ENCODE measurements around the gene UBE2O.

The UBE2O gene

DNA sequence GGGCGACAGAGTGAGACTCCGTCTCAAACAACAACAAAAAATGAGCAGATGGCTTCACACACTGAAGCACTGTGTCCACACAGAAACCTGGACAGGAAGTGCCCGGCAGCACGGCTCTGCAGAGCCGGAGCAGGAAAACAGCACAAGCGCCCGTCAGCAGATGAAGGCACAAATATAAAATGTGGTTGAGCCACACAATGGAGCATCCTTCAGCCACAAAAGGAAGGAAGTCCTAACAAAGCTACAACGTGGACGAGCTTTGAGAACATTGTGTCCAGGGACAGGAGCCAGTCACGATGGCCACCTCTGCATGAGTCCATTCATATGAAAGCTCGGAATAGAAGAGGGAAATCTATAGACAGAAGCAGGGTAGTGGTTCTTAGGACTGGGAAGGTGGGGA lies 32.6 kb upstream of the UBE2O start:
- no peak for DNase-seq (ENCODE audit: low read depth)

DNA sequence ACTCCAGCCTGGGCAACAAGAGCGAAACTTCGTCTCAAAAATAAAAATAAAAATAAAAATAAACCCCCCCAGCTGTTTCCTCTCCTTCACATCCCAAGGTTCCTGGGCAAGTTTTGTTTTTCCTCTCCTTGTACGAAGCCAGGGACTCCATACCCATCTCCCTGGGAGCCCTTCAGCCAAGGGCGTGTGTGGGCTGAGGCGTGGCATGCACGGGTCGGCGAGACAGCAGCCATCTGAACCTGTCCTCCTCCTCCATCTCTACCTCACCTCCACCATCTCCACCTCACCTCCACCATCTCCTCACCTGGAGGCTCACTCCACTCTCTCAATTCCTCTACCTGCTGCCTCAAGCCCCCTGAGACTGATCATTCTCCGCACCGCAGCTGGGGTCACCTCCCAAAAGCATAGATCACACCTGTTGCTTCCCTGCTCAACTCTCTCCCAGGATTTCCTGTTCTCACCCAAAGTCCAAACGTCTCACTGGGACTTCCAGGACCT lies 31.3 kb upstream of the UBE2O start:
- DNase-seq (ENCODE audit: low read depth), result no peak

DNA sequence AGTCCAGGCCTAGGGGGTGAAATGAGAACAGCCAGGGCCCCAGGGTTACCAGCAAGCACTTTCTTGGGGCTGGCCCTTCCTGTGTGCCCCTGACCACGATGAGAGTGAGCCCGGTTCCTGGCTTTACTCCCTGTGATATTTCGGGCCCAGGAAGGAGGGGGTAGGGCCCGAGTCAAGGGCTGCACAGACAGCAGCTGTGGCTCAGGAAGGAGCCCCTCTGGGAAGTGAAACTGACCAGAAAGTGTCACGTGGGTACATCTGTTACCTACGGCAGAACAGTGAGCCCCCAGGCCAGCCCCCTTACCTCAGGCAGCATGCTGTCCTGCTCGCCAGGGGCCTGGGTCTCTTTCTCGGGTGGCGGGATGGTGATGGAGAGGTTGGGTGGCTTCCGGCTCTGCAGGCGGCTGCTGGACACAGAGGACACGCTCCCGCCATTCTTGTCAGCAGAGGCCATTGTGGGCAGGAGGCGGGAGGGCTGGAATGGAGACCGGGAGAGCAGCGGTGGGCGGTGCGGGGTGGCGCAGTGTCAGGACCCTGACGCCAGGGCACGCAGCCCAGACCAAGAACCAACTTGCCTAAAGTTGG lies 28.2 kb upstream of the UBE2O start:
- DNase-seq (ENCODE audit: low read depth), result no peak

DNA sequence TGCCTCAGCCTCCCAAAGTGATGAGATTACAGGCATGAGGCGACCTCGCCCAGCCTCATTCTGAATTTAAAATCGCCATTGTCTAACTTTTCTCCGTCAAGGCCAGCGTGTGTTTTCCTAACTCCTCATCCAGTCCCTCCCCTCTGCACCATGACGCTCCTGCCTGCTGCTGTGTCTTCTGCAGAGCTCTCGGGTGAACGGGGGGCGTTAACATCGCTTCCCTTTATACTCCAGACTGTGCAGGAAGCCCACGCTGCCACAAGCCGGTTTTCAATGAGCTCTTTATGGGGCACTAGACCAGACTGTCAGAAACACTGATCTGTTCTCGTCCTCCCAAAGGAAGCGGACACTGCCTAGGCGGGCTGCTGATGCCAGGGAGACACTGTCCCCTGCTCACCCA lies 27.7 kb upstream of the UBE2O start:
- DNase-seq (ENCODE audit: low read depth), result no peak

DNA sequence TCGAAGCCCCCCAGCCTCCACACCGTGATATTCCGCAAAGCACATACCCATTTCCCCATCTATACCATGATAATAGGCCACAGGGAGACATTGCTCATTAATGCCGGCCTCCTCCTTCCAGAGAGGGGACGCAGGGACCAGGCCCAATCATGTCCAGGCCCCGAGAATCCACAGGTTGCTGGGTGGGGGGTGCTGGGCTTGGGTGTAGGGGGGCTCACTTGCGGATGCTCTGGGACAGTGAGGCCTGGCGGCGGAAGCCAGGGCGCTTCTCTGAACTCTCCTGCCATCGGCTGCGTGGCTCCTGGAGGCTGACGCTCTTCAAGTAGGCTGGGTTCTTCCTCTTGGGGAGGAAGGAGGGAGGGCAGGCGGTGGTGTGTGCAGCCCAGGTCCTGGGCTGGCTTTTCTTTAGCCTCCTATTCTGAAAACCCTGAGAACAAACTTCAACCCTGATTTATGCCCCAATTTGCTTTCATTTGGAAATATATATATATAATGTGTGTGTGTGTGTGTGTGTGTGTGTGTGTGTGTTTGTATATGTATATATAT lies 26.6 kb upstream of the UBE2O start:
- DNase-seq (ENCODE audit: low read depth), result no peak

DNA sequence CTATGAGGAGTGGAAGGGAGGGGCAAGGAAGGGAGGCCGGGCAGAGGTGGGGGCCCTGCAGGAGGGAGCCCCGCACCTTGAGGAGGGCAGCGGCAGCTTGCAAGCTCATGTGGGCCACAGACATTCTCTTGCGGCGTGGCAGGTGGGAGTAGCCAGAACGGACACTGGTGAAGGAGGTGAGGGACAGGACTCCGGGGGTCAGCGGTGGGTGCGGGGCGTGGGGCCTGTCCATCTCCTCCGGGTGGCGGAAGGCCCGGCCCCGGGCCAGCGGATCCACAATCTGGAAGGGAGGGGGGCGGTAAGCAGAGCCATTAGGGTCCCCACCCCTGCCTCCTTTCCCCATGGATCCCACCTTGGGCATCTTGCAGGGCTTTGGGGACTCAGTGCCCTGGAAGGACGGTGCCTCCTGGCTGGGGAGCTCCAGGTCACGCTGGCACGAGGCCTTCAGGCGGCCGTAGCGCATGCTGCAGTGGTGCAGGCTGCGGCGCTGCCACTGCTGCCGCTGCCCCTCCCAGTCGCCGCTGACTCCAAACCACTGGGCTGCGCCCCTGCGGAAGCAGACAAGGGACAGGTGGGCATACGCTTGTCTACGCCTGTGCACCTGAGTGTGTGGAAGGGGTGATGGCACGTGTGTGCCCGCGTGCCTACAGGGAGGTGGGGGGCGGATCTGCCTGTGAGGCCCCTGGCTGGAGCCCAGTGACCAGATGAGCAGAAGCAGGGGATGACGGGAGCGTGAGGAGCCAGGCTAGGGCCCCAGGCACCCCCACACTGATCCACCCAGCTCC lies 26.0 kb upstream of the UBE2O start:
- no peak for DNase-seq (ENCODE audit: low read depth)

DNA sequence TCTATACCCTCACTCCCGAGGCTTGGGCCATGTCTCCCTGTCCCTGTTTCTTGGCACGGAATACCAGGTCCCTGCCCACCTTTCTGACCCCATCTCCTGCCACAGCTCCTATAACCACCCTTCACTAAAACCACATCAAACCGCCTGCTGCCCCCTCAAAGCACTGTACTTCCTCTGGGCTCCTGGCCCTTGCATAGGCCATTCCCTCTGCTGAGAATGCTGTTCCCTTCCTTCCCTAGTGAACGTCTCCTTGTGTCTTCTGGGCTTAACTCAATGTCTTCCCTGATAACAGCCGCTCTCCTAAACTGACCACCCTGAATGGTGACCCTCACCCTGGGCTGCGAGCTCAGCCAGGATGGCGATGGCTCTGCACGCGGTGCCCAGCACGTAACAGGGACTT lies 25.1 kb upstream of the UBE2O start:
- DNase-seq (ENCODE audit: low read depth), result no peak

DNA sequence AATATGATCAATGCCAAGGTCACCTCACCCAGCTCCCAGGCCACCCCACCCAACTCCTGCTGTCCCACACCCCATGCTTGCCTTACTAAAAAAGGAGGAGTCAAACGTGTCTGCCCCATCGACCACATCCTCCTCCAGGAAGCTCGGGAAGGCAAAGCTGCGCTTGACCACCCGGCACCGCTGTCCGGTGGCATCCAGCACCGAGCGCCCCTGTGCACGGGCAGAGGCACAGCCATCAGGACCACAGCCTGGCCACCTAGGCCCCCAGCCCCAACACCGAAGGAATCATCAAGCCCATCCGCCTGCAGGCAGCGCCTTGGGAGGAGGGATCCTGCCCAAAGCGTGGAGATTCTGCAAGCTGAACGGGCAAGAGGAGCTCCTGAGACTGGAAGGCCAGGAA lies 24.6 kb upstream of the UBE2O start:
- DNase-seq (ENCODE audit: low read depth), result no peak

DNA sequence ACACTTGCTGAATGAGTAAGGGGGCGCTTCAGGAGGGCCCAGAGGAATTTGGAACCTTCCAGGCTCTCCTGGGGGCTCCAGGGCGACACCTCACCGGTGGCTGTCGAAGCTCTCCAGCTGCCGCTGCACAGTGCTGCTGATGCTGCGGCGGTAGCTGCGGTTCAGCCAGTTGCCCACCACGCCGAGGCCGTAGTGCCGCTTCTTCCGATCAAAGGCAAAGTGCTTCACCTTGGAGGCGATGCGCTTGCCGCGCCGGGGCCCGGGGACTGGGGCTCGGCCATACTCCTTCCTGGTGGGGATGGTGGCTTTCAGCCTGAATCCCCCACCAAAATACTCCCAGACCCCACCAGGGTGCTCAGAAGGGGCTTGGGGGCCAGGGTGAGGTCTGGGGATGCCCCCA lies 23.8 kb upstream of the UBE2O start:
- no peak for DNase-seq (ENCODE audit: low read depth)

DNA sequence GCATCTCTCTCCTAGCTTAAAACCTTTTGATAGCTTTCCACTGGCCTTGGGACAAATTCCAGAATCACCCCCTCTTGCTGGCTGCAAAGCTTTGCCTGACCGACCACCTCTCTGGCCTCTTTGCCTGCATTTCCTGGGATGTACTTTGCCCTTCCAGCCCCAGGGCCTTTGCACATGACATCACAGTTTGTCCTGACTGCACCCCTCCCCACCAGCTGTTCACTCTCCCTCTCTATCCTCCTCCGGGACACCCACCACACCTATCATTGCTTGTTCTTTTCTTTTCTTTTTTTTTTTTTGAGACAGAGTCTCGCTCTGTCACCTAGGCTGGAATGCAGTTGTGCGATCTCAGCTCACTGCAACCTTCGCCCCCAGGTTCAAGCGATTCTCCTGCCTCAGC lies 22.4 kb upstream of the UBE2O start:
- DNase-seq (ENCODE audit: low read depth), result no peak

DNA sequence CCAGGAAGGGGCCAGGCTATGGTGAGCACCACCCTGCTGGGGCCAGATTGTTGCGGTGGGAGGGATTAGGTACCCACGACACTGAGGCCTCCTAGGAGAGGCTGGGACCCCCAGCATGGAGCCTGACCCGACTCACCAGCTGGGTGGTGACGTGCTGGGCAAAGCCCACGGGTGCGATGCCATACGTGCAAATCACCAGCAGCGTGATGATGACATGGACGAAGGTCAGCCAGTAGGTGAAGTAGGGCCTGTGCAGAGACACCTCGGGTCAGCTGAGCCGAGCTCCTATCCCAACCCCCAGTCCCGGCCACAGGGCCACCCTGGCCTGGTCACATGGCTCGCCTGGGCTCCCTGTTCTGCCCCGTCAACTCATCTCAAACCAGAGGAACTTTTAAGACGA lies 21.9 kb upstream of the UBE2O start:
- DNase-seq (ENCODE audit: low read depth), result no peak

DNA sequence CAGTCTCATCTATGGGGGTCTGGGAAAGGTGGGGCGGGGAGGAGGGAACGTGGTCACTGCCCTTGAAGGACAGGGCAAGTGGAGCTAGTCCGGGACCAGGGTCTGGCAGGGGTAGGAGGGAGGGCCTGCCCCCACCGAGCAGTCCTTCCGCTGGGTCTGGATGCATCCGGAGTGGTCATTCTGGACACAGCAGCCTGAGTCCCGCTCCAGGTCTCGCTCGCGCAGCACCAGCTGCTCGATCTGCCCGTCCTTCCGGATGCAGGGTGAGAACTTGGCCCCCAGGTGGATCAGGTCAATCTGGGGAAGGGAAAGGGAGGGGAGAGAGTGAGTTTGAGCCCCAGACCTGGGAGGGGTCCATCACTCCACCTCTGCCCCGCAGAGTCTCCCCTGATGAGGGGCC lies 21.3 kb upstream of the UBE2O start:
- no peak for DNase-seq (ENCODE audit: low read depth)

DNA sequence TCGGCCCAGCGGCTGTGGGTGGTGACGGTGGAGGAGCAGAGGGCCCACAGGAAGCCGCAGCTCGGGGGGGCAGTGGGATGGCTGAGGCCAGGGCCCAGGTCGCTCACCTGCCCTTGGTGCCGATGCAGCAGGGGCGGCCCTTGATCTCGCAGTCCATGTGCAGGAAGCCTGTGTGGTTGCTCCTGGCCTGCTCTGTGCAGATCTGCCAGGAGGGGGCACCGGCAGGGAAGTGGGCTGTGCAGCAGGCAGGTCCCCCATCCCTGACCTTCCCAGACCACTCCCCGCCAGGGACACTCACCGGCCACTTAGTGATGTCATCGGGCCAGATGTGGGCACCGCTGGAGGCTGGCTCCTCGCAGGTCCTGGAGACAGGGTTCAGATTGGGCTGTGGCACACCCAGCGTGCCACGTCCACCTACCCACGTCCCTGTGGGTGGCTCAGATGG lies 20.6 kb upstream of the UBE2O start:
- DNase-seq (ENCODE audit: low read depth), result no peak

DNA sequence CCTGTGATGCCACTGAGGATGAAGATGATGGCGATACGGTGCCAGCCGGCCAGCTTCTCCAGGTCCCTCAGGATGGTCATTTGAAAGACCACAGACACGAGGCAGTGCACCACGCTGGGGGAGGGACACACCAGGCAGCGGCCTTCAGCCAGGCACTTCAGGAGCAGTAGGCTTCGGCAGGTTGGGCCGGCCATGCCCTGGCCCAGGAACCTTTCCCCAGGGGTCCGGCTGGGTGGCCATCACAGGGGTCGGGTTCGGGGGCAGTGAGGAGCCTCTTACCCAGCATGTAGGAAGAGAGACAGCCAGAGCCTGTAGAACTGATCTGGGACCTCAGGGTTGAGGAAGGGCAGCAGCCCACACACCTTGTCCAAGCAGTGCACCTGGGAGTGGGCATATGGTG lies 19.8 kb upstream of the UBE2O start:
- no peak for DNase-seq (ENCODE audit: low read depth)

DNA sequence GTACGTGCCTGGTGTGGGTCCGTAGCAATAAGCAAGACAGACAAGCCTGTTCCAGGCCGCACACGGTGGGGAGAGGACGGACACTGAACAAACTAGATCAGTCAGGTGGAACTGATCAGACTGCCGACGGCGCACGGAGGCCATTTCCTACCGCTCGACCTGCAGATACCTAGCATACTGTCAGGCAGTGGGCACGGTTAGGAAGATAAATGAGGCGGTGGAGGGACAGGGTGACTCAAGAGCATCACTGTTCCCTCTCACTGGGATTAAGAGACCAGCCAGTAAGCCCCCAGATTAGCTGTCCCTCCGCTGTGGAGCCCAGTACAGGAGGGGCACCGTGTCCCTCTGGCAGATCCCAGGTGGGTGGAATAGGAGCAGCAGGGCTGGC lies 19.3 kb upstream of the UBE2O start:
- DNase-seq (ENCODE audit: low read depth), result no peak

DNA sequence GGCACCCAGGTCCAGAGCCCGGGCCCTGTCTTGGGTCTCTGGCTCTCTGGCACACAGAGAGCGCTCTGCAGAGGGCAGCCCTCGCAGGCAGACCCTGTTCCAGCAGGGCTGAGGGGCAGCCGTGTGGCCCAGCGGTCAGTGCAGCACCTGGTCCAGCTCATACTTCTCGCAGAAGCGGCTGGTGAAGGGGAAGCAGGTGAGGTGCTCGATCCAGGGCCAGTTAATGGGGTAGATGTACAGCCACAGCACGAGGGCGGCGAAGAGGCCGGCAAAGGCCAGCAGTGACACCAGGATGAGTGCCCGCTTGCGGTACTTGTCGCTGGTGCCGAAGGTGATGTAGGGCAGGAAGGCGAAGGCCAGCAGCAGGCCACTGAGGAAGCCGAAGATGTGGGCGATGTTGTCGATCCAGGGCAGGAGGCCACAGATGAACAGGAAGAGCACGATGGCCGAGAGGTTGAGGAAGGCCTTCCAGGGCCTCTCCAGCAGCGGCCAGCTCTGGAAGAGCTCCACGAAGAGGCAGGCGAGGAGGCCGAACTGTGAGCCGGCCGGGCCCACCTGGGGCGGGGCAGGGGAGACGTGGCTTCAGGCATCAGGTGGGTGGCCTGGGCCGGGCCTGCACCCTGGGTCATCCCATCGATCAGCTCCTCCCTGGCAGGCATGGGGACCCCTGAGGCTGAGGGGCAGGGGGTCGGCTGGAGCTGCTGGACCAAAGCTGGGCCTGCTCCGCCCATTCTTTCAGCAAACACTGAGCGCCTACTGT lies 18.7 kb upstream of the UBE2O start:
- DNase-seq (ENCODE audit: low read depth), result no peak

DNA sequence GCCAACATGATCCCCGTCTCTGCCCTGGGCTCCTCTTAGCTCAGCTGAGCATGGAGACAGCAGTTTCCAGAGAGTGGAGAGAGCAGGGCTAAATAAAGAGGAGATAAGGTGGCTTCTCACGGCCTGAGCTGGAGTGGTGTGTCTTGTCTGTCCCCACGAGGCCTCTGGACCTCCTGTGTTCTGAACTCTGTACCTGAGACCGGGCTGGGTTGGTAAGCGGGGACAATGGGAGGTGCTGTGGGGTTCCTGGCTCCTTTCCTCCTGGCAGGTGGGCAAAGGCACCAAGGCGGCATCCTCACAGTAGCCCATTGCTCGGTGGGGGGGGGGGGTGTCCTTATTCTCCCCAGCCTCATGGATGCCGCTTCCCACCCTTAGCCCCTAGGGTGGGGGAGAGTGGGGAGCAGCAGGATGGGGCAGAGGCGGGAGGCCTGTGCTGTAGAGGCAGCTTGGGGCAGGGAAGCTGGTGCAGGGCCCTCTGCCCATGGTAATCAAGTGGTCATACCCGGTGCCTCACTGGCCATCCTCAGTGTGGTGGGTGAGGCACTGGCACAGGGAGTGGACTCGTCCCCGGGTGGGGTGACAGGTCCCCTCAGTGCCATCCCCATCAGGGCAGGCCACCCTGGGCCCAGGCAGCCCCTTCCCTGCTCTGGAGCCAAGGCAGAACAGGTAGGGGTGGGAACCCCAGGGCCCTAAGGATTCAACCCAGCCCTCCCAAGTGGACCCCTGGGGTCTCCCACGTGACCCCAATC lies 17.2 kb upstream of the UBE2O start:
- no peak for DNase-seq (ENCODE audit: low read depth)

DNA sequence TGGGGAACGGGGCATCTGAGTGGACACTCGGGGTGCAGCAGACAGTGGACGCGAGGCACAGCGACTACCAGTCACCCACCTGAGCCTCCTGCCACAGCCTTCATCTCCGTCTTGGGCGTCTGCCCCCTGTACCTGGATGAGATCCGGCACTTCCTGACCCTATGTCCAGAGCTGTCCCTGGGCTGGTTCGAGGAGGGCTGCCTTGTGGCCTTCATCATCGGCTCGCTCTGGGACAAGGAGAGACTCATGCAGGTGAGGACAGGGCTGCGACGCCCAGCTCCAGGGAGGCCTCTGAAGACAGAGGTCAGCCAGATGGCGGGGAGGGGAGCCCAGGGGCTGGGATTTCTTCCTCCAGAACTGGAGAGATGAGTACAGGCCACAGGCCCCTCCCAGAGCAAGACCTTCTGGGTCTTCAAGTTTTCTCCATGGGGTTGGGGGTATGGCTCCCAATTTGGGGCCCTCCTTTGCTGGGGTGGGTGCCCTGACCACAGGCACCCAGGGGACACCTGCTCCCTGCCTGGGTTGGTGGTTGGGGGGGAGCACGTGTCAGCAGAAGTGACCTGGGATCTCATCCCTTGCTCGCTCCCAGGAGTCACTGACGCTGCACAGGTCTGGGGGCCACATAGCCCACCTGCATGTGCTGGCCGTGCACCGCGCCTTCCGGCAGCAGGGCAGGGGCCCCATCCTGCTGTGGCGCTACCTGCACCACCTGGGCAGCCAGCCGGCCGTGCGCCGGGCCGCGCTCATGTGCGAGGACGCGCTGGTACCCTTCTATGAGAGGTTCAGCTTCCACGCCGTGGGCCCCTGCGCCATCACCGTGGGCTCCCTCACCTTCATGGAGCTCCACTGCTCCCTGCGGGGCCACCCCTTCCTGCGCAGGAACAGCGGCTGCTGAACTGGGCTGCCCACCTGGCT lies 16.4 kb upstream of the UBE2O start:
- DNase-seq (ENCODE audit: low read depth), result no peak

DNA sequence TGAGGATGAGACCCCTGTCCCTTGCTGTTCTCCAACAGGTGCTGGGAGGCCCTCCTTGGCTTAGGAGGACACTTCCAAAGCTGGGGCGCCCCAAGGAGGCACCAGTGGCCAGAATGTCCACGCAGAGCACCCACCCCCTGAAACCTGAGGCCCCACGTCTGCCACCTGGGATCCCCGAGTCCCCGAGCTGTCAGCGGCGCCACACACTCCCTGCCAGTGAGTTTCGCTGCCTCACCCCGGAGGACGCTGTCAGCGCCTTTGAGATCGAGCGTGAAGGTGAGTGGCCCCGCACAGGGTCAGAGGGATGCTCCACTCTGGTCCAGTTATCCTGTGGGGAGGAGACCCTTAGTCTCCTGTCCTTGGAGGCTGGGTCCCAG lies 15.7 kb upstream of the UBE2O start:
- DNase-seq (ENCODE audit: low read depth), result no peak

DNA sequence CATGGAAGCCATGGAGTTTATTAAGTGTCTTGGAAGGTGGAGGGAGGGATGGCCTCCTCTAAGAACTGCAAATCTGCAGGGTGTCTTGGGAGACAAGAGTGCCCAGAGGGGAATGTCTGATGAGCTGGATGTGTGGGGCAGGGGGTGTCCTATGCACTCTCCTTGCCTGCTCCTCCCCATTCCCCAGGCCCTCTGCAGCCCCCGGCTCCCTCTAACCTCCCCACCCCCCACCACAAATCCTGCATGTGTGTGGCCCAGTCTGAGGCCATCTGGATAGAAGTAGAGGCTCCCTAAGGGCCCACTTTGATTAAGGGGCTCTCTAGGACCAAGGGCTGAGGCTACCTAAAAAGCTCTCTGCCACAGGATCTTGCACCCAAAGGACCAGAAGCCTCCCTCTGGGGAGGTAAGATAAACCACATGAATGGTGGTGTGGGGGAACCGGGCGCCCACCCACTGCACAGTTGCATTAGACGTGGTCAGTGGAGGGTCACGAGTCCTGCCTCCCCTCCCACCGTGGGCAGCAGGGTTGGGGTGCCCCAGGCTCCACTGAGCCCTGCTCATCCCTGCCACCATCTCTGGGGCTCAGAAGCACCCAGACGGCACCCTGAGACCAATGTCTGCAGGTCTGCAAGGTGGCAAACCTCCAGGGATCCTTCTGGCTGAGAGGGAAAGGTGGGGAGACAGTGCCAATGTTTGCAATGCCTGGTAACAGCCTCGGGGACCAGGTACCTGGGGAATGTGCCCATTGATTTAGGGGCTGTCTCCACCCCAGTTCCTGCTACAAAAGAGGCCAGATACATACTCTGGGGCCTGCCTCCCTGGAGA lies 15.1 kb upstream of the UBE2O start:
- no peak for DNase-seq (ENCODE audit: low read depth)
